ENCODE measurements around the gene OXT.

OXT gene

DNA sequence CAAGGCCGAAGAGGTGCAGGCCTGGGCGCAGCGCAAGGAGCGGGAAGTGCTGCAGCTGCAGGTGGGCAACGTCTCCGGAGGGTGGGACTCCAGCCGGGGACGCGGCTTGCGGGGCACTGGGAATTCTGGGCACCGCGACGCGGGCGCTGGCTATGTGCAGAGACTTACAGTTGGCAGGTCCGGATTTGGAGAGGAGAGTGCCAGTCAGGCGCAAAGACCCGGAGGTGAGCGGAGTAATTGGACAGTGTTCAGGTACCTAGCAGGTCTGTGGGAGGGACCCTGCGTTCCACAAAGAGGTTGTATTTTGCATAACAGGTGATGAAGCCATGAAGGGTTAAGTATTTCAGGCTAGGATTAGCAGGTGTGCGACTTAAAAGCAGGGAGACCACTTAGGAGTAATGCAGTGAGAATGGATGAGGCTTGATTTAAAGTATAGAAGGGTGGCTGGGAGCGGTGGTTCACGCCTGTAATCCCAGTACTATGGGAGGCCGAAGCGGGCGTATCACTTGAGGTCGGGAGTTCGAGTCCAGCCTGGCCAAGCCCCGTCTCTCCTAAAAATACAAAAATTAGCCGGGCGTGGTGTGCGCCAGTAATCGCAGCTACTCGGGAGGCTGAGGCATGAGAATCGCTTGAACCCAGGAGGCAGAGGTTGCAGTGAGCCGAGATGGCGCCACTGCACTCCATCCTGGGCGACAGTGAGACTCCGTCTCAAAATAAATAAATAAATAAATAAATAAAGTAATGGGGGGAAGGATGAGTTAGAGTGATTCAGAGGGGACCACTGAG, 24.6 kb upstream of the OXT start:
- no peak for TF ChIP-seq FOXM1 (IDR thresholded peaks at IDR 0.05; ENCODE audit: borderline replicate concordance, low read depth)
- TF ChIP-seq CREB1 (IDR thresholded peaks at IDR 0.05; ENCODE audit: low read depth): no peak
- TF ChIP-seq, protein P1, sequence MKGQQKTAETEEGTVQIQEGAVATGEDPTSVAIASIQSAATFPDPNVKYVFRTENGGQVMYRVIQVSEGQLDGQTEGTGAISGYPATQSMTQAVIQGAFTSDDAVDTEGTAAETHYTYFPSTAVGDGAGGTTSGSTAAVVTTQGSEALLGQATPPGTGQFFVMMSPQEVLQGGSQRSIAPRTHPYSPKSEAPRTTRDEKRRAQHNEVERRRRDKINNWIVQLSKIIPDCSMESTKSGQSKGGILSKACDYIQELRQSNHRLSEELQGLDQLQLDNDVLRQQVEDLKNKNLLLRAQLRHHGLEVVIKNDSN (IDR thresholded peaks at IDR 0.05): no peak

DNA sequence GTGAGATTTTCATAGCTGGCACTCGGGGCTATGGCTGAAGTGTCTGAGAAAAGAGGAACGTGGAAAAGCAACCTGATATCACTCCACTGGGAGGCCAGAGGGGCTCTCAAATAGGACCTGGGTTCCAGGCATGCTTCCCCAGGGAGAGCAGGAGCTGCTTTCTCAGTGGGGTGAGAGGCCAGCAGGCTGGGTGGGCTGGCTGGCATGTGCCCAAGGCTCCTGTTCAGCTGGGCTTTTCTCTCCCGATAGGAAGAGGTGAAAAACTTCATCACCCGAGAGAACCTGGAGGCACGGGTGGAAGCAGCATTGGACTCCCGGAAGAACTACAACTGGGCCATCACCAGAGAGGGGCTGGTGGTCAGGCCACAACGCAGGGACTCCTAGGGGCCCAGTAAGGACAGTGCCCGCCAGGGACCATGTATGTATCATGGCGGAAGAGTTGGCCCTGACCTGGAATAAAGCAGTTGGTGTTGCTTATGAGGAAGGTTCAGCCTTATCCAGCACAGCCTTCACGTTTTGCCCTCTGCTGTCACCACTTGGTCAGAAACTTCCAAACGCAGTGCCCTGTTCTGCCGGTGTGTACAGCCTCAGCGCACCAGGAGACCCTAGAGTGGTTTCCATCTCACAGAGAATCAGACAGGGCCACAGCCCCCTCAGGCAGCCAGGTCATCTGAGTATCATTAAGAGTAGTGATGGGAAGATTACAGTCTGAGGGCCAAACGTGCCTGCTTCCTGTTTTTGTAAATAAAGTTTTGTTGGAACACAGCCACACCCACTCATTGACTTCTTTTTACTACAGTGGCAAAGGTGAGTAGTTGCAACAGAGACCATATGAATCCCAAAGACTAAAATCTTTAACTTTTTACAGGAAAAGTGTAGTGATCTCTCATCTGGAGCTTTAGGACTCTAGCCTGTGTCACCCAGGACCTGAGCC, 23.7 kb upstream of the OXT start:
- TF ChIP-seq CREB1 (IDR thresholded peaks at IDR 0.05; ENCODE audit: low read depth) (no peak), CEBPB (IDR thresholded peaks at IDR 0.05) (no peak), RAD21 (IDR thresholded peaks at IDR 0.05; ENCODE audit: low read depth) (no peak), YY1 (IDR thresholded peaks at IDR 0.05; ENCODE audit: low read depth) (no peak), EGR1 (IDR thresholded peaks at IDR 0.05) (no peak), ZBTB7A (IDR thresholded peaks at IDR 0.05; ENCODE audit: low read depth) (no peak)
- TF ChIP-seq, protein P2, sequence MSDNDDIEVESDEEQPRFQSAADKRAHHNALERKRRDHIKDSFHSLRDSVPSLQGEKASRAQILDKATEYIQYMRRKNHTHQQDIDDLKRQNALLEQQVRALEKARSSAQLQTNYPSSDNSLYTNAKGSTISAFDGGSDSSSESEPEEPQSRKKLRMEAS (IDR thresholded peaks at IDR 0.05): no peak
- TF ChIP-seq, protein P1 (IDR thresholded peaks at IDR 0.05): no peak

DNA sequence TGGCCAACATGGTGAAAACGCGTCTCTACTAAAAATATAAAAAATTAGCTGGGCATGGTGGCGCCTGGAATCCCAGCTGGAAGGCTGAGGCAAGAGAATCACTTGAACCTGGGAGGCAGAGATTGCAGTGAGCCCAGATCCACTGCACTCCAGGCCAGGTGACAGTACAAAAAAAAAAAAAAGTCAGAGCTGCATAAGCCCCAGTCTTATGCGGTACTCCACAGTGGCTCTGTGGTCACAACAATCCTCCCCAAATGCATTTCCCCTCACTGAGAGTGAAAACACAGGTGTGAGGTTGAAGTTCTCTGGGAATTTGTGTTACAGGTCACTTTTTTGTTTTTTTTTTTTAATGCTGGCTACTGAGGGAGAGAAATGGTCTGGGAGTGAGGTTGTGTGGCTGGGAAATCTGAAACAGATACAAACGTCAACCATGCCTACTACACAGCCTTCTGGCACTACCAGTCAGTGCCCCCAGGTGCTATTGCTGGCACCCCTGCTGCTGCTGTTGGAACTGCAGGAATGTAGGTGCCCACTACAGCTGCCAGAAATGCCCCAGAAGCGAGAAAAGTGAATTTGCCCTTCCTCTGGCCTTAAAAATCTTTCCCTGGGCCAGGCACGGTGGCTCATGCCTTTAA, 19.9 kb upstream of the OXT start:
- TF ChIP-seq TAF1 (IDR thresholded peaks at IDR 0.05; ENCODE audit: low read depth) (no peak), CEBPB (IDR thresholded peaks at IDR 0.05) (no peak)
- TF ChIP-seq, protein P3, sequence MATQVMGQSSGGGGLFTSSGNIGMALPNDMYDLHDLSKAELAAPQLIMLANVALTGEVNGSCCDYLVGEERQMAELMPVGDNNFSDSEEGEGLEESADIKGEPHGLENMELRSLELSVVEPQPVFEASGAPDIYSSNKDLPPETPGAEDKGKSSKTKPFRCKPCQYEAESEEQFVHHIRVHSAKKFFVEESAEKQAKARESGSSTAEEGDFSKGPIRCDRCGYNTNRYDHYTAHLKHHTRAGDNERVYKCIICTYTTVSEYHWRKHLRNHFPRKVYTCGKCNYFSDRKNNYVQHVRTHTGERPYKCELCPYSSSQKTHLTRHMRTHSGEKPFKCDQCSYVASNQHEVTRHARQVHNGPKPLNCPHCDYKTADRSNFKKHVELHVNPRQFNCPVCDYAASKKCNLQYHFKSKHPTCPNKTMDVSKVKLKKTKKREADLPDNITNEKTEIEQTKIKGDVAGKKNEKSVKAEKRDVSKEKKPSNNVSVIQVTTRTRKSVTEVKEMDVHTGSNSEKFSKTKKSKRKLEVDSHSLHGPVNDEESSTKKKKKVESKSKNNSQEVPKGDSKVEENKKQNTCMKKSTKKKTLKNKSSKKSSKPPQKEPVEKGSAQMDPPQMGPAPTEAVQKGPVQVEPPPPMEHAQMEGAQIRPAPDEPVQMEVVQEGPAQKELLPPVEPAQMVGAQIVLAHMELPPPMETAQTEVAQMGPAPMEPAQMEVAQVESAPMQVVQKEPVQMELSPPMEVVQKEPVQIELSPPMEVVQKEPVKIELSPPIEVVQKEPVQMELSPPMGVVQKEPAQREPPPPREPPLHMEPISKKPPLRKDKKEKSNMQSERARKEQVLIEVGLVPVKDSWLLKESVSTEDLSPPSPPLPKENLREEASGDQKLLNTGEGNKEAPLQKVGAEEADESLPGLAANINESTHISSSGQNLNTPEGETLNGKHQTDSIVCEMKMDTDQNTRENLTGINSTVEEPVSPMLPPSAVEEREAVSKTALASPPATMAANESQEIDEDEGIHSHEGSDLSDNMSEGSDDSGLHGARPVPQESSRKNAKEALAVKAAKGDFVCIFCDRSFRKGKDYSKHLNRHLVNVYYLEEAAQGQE (IDR thresholded peaks at IDR 0.05; ENCODE audit: low read depth): no peak
- TF ChIP-seq, protein P2 (IDR thresholded peaks at IDR 0.05): no peak

DNA sequence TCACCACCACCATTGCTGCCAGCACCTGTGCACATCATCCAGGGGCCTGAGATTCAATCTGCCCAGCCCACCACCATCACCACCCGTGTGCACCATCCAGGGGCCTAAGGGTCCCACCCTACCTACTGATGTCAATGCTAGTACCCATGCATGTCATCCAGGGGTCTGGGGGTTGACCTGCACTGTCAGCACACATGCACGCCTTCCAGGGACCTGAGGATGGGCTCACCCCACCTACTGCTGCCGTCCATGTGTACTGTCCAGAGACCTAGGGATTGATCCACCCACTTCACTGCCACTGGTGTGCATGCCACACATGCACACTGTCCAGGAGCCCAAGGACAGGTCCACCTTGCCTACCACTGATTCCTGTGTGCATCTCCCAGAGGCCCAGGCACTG, 11.9 kb upstream of the OXT start:
- TF ChIP-seq, protein P2 (IDR thresholded peaks at IDR 0.05): no peak
- TF ChIP-seq NFIC (IDR thresholded peaks at IDR 0.05): no peak
- no peak for TF ChIP-seq TEAD4 (IDR thresholded peaks at IDR 0.05)
- no peak for TF ChIP-seq TCF12 (IDR thresholded peaks at IDR 0.05; ENCODE audit: low read depth)
- no peak for TF ChIP-seq TAF1 (IDR thresholded peaks at IDR 0.05; ENCODE audit: low read depth)
- TF ChIP-seq YY1 (IDR thresholded peaks at IDR 0.05; ENCODE audit: low read depth): no peak
- TF ChIP-seq FOXM1 (IDR thresholded peaks at IDR 0.05; ENCODE audit: borderline replicate concordance, low read depth): no peak
- no peak for TF ChIP-seq RAD21 (IDR thresholded peaks at IDR 0.05; ENCODE audit: low read depth)

DNA sequence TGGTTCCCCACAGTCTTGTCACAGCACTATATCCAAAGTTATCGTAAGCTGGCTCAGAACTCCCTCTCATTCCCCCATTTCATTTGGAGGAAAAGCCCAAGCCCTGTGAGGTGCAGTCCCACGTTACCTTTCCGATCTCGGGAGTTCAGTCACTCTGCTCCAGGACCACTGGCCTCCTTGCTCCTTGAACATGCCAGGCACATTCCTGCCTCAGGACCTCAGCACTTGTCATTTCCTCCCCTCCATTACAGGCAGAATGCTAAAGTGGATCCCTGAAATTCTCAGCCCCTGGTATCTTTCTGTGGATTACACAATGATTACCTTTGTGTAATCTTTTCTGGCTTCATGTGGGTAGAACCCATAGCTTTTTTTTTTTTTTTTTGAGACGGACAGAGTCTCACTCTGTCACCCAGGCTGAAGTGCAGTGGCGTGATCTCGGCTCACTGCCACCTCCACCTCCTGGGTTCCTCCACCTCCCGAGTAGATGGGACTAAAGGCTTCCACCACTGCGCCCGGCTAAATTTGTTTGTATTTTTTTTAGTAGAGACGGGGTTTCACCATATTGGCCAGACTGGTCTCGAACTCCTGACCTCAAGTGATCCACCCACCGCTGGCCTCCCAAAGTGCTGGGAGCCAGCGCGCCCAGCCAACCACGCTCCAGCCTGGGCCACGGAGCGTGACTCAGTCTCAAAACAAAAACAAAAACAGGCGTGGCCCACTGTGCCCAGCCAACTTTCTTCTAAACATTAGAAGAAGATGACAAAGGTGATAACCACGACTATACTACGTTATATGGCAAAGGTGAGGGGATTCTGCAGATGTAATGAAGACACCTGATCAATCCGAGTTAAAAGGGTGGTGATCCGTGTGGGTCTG, 4.0 kb upstream of the OXT start:
- TF ChIP-seq ZBTB7A (IDR thresholded peaks at IDR 0.05; ENCODE audit: low read depth): no peak
- no peak for TF ChIP-seq RAD21 (IDR thresholded peaks at IDR 0.05; ENCODE audit: low read depth)
- no peak for TF ChIP-seq TAF1 (IDR thresholded peaks at IDR 0.05; ENCODE audit: low read depth)
- TF ChIP-seq, protein P2 (IDR thresholded peaks at IDR 0.05): no peak
- TF ChIP-seq CREB1 (IDR thresholded peaks at IDR 0.05; ENCODE audit: low read depth): no peak
- TF ChIP-seq, protein P3 (IDR thresholded peaks at IDR 0.05; ENCODE audit: low read depth): no peak
- no peak for TF ChIP-seq YY1 (IDR thresholded peaks at IDR 0.05; ENCODE audit: low read depth)
- TF ChIP-seq, protein P1 (IDR thresholded peaks at IDR 0.05): no peak
- TF ChIP-seq EP300 (IDR thresholded peaks at IDR 0.05; ENCODE audit: borderline replicate concordance): no peak
- TF ChIP-seq NFIC (IDR thresholded peaks at IDR 0.05): no peak
- TF ChIP-seq TEAD4 (IDR thresholded peaks at IDR 0.05): no peak
- no peak for TF ChIP-seq EGR1 (IDR thresholded peaks at IDR 0.05)
- TF ChIP-seq TCF12 (IDR thresholded peaks at IDR 0.05; ENCODE audit: low read depth): no peak
- no peak for TF ChIP-seq FOXM1 (IDR thresholded peaks at IDR 0.05; ENCODE audit: borderline replicate concordance, low read depth)
- TF ChIP-seq CEBPB (IDR thresholded peaks at IDR 0.05): no peak

All from Ishikawa (cell line).